T-helper 2 cell treated with Interferon-gamma antibody and Interleukin-4, amounts not matched to agents 100 ng/mL and 5 ng/mL, for 36 hours (primary cell): ENCODE results near the gene FAM89B. TPM values are rescaled to one million over a fixed set of nuclear protein-coding genes. Genes with fewer than 3 reads are reported as not detected.

Experiments used
- intact Hi-C: fragments of 100-400 bp; cut with micrococcal nuclease; formaldehyde crosslinking; loops from one replicate; pipeline ENCODE4 v1.15.1; 2023
- total RNA-seq: library from RNA; stranded (reverse); gene quantifications from 2 replicates; pipeline ENCODE4 v1.2.3, GENCODE V29; 2022

Gene FAM89B
- total RNA-seq, 1 donor from 2014 or later = 27.2 TPM

DNA sequence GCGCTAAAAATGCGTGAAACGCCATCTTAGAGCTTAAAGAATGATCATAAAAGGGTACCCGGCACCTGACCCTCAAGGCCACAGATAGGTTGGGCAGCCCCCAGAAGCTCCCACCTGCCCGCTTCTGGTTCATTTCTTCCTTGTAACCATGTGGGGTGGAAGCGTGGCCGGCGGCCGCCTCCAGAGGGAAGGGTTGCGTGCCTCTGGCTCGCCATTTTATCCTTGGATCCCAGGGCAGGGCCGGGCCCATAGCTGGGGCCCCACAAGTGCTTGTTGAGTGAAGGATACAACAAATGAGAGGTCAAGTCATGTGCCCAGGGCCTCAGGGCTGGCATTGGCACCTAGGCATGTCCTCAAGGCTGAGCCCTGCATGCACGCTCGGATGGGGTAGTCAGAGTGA is 49.1 kb downstream of the FAM89B start:
- intact Hi-C loops = no loop called here

- intact Hi-C loops = no loop called here
Measured at GRCh38 chr11:65622011-65622410, 49.7 kb downstream of the FAM89B start.

DNA sequence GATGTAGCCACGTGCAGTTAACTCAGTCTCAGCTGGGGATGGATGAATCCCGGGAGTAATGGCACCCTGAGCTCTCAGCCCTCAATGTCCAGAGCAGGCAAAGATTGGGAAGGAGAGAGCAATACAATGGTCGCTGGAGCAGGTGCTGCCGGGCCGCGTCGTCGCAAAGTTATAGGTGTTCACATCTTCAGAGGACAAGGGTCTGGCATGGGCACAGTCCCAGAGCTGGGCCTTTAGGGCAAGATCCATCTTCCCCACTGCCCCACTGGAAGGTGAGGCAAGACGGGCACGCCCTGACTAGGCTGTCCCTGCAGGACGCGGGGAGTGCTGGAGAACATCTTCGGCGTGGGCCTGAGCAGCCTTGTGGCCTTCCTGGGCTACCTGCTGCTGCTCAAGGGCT is 50.8 kb downstream of the FAM89B start:
- intact Hi-C loops = no loop called here

Other genes with a start within 250 kb of the FAM89B start
- gene DPF2, start 238.7 kb upstream of the FAM89B start, total RNA-seq = 68.1 and 75.9 TPM in 2 replicates
- gene TIGD3, start 217.8 kb upstream of the FAM89B start, total RNA-seq = 1.1 and 1.2 TPM in 2 replicates
- 25.6 and 26.3 TPM in 2 replicates for gene SLC25A45, start 189.9 kb upstream of the FAM89B start, total RNA-seq
- 51.7 and 54.1 TPM in 2 replicates for gene FRMD8, start 185.9 kb upstream of the FAM89B start, total RNA-seq
- gene NEAT1, start 149.7 kb upstream of the FAM89B start, total RNA-seq = 730 and 731 TPM in 2 replicates
- gene MALAT1, start 73.5 kb upstream of the FAM89B start, total RNA-seq = 6,337 and 6,385 TPM in 2 replicates
- gene SCYL1, start 47.5 kb upstream of the FAM89B start, total RNA-seq = 63.6 and 64.6 TPM in 2 replicates
- 62.9 and 67.3 TPM in 2 replicates for gene LTBP3, start 14.2 kb upstream of the FAM89B start, total RNA-seq
- gene ZNRD2, start 2.1 kb upstream of the FAM89B start, total RNA-seq = 37.0 and 38.3 TPM in 2 replicates
- gene EHBP1L1, start 3.5 kb downstream of the FAM89B start, total RNA-seq = 81.6 and 84.3 TPM in 2 replicates
- gene KCNK7, start 23.3 kb downstream of the FAM89B start, total RNA-seq = 1.2 and 1.7 TPM in 2 replicates
- 70.4 and 71.4 TPM in 2 replicates for gene MAP3K11, start 41.7 kb downstream of the FAM89B start, total RNA-seq
- 46.9 and 54.8 TPM in 2 replicates for gene PCNX3, start 43.2 kb downstream of the FAM89B start, total RNA-seq
- 142 and 153 TPM in 2 replicates for gene SIPA1, start 65.6 kb downstream of the FAM89B start, total RNA-seq
- 85.3 and 86.1 TPM in 2 replicates for gene RELA, start 90.4 kb downstream of the FAM89B start, total RNA-seq
- 67.3 and 72.0 TPM in 2 replicates for gene KAT5, start 139.7 kb downstream of the FAM89B start, total RNA-seq
- gene RNASEH2C, start 148.3 kb downstream of the FAM89B start, total RNA-seq = 97.0 and 105 TPM in 2 replicates
- 20.1 and 21.2 TPM in 2 replicates for gene AP5B1, start 208.4 kb downstream of the FAM89B start, total RNA-seq
- gene OVOL1, start 214.5 kb downstream of the FAM89B start, total RNA-seq = 0.09 TPM in 1 of 2 replicates, not detected in the other